Tibial nerve (tissue), 4 donors: ENCODE results near the gene NEDD4L.

Experiments used
- EP300 ChIP-seq, 2 donors: sonication (generic); formaldehyde crosslinking; IDR thresholded peaks; one replicate each; pipeline ENCODE4 v1.6.1; 2017; ENCODE audit warnings: antibody characterized with exemption in 2 of 2, mild to moderate bottlenecking in 1 of 2
- TF ChIP-seq, protein P1 (sequence below), 5 experiments: fragments of 200-600 bp in 3 of 5; fragments of 450-650 bp in 2 of 5; sonication (generic) in 3 of 5; IDR thresholded peaks; one replicate each; pipeline ENCODE4 v1.5.1; 2016 to 2019; ENCODE audit warnings: antibody characterized with exemption in 5 of 5, mild to moderate bottlenecking in 3 of 5, moderate library complexity in 2 of 5

DNA sequence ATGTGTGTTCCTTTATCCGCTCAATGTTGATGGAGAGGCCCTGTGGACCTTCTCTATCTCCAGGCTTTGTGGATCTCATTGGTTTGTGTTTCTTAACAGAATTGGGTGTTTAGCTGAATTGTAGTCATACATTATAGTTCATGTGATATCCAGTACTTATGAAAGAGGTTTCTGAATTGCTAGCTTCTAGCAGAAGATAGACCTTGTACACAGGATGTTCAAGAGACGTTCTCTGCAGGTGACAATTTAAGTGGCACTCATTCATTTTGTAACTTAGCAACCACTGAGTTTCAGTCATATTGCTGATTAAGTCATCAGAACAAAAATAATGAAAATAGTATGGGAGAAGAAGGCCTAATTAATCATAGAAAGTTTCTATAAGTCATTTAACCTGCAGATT, 305.6 kb downstream of the NEDD4L start:
- TF ChIP-seq, protein P1, sequence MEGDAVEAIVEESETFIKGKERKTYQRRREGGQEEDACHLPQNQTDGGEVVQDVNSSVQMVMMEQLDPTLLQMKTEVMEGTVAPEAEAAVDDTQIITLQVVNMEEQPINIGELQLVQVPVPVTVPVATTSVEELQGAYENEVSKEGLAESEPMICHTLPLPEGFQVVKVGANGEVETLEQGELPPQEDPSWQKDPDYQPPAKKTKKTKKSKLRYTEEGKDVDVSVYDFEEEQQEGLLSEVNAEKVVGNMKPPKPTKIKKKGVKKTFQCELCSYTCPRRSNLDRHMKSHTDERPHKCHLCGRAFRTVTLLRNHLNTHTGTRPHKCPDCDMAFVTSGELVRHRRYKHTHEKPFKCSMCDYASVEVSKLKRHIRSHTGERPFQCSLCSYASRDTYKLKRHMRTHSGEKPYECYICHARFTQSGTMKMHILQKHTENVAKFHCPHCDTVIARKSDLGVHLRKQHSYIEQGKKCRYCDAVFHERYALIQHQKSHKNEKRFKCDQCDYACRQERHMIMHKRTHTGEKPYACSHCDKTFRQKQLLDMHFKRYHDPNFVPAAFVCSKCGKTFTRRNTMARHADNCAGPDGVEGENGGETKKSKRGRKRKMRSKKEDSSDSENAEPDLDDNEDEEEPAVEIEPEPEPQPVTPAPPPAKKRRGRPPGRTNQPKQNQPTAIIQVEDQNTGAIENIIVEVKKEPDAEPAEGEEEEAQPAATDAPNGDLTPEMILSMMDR (IDR thresholded peaks at IDR 0.05), result no peak
- no peak for TF ChIP-seq EP300 (IDR thresholded peaks at IDR 0.05)
